Smooth muscle cell (in vitro differentiated cells): ENCODE results near the gene EAF1. TPM values are rescaled to one million over a fixed set of nuclear protein-coding genes. Genes with fewer than 3 reads are reported as not detected.
A peak's percentile ranks its signal among the peaks of the same experiment; 100 is the strongest.

Experiments used
- DNase-seq: peaks from one replicate; lab custom pipeline; 2025; ENCODE audit not compliant: unreplicated experiment; lab: John Stamatoyannopoulos, UW
- H2AFZ ChIP-seq: fragments of 200-600 bp; sonication (generic); 2 replicates; pipeline ENCODE4 v1.6.0; 2016; ENCODE audit warnings: antibody characterized with exemption, low read depth, mild to moderate bottlenecking
- H3F3A ChIP-seq: fragments of 200-600 bp; sonication (generic); 2 replicates; pipeline ENCODE4 v1.6.0; 2017; ENCODE audit warnings: antibody characterized with exemption, low read depth
- H3K27ac ChIP-seq: fragments of 200-600 bp; sonication (generic); 2 replicates; pipeline ENCODE4 v1.5.1; 2016; ENCODE audit warnings: low read depth, mild to moderate bottlenecking
- H3K27me3 ChIP-seq: fragments of 200-600 bp; sonication (generic); 2 replicates; pipeline ENCODE4 v1.6.1; 2016; ENCODE audit warnings: low read depth, mild to moderate bottlenecking
- H3K36me3 ChIP-seq: fragments of 200-600 bp; sonication (generic); 2 replicates; pipeline ENCODE4 v1.5.1; 2016; ENCODE audit warnings: low read depth
- H3K4me1 ChIP-seq: fragments of 200-600 bp; sonication (generic); 2 replicates; pipeline ENCODE4 v1.5.1; 2016; ENCODE audit warnings: low read depth
- H3K4me2 ChIP-seq: fragments of 200-600 bp; sonication (generic); 2 replicates; pipeline ENCODE4 v1.6.0; 2016; ENCODE audit warnings: mild to moderate bottlenecking
- H3K4me3 ChIP-seq: fragments of 200-600 bp; sonication (generic); 2 replicates; pipeline ENCODE4 v1.5.1; 2016; ENCODE audit warnings: mild to moderate bottlenecking
- H3K79me2 ChIP-seq: fragments of 200-600 bp; sonication (generic); 2 replicates; pipeline ENCODE4 v1.6.0; 2016; ENCODE audit warnings: low read depth, mild to moderate bottlenecking
- H3K9ac ChIP-seq: fragments of 200-600 bp; sonication (generic); 2 replicates; pipeline ENCODE4 v1.6.0; 2016; ENCODE audit warnings: low read depth
- H3K9me3 ChIP-seq: fragments of 200-600 bp; sonication (generic); replicated peaks from 2 replicates; pipeline ENCODE4 v1.5.1; 2016; ENCODE audit warnings: low read depth
- H4K20me1 ChIP-seq: fragments of 200-600 bp; sonication (generic); 2 replicates; pipeline ENCODE4 v1.6.0; 2016; ENCODE audit warnings: low read depth
- CTCF ChIP-seq: fragments of 200-600 bp; sonication (generic); IDR thresholded peaks from 2 replicates; pipeline ENCODE4 v1.5.1; 2017; ENCODE audit warnings: borderline replicate concordance, mild to moderate bottlenecking, antibody characterized with exemption; ENCODE audit not compliant: insufficient read depth, poor library complexity, severe bottlenecking
- WGBS: methylation state at CpG from one replicate; pipeline ENCODE4 v1.1.7; 2016; ENCODE audit warnings: low lambda C conversion rate; 5-methylcytosine and 5-hydroxymethylcytosine counted together
- polyA plus RNA-seq: library from polyadenylated mRNA; unstranded; fragments of >200 nt; fragmentation: Nextera tagmentation; extraction: Ambion mirVana; gene quantifications from 2 replicates; pipeline ENCODE4 v1.2.1, GENCODE V29; 2016
- total RNA-seq: library from RNA; depleted of rRNA; stranded (reverse); fragments of >200 nt; gene quantifications from 2 replicates; pipeline ENCODE4 v1.2.3, GENCODE V29; 2014

The EAF1 gene
- total and polyA plus RNA-seq, 2 experiments from 2014 or later, result 9.5 to 22.1 TPM

- DNase-seq, result no peak
- no peaks in the 10 kb centered on the region for H3K79me2 ChIP-seq
- H3K4me3 ChIP-seq, result no peak overlapping the region
- H3K9me3 ChIP-seq, result no peaks in the 10 kb centered on the region
- H2AFZ ChIP-seq, result no peak overlapping the region
- H3K36me3 ChIP-seq, result no peaks in the 10 kb centered on the region
- no peaks in the 10 kb centered on the region for H3K27me3 ChIP-seq
- TF ChIP-seq CTCF, result no peak
- H3K27ac ChIP-seq, result no peak overlapping the region
- H3K9ac ChIP-seq, result no peak overlapping the region
- H3K4me2 ChIP-seq, result no peak overlapping the region
- WGBS, result 98% methylated on average over 3 of the region's 3 CpGs
- H3K4me1 ChIP-seq, result no peaks in the 10 kb centered on the region
- no peaks in the 10 kb centered on the region for H4K20me1 ChIP-seq
- H3F3A ChIP-seq, result no peaks in the 10 kb centered on the region
These were observed 23.9 kb upstream of the EAF1 start for GRCh38 chr3:15403495-15403894.

- Histone ChIP-seq H3K27me3 (no peaks in the 10 kb centered on the region), H3K79me2 (no peaks in the 10 kb centered on the region)
- WGBS, result 87% methylated on average over 3 of the region's 3 CpGs
These were observed 23.4 kb upstream of the EAF1 start for GRCh38 chr3:15403965-15404364.

GRCh38 chr3:15404767-15405166 lies 22.6 kb upstream of the EAF1 start:
- no peak for DNase-seq
- Histone ChIP-seq H3K27ac (no peak overlapping the region), H3K9me3 (no peaks in the 10 kb centered on the region), H3K27me3 (no peaks in the 10 kb centered on the region), H3K4me3 (no peak overlapping the region), H3K4me2 (no peak overlapping the region), H3K4me1 (no peaks in the 10 kb centered on the region), H2AFZ (no peak overlapping the region), H3K36me3 (no peaks in the 10 kb centered on the region), H3K79me2 (no peaks in the 10 kb centered on the region), H3F3A (no peaks in the 10 kb centered on the region), H3K9ac (no peak overlapping the region), H4K20me1 (no peaks in the 10 kb centered on the region)
- no peak for TF ChIP-seq CTCF
- 97% methylated on average over 1 of the region's 1 CpG for WGBS

More at GRCh38 chr3:15403965-15404364, 23.4 kb upstream of the EAF1 start:
- H3K27ac ChIP-seq, result no peak overlapping the region
- H3K9me3 ChIP-seq, result no peaks in the 10 kb centered on the region
- no peak for TF ChIP-seq CTCF
- H2AFZ ChIP-seq, result no peak overlapping the region
- no peak overlapping the region for H3K4me2 ChIP-seq
- no peaks in the 10 kb centered on the region for H3K36me3 ChIP-seq
- no peaks in the 10 kb centered on the region for H3K4me1 ChIP-seq
- no peak for DNase-seq
- H3K9ac ChIP-seq, result no peak overlapping the region
- H4K20me1 ChIP-seq, result no peaks in the 10 kb centered on the region
- H3F3A ChIP-seq, result no peaks in the 10 kb centered on the region
- no peak overlapping the region for H3K4me3 ChIP-seq

GRCh38 chr3:15405448-15406050 lies 21.8 kb upstream of the EAF1 start:
- no peak overlapping the region for H2AFZ ChIP-seq
- no peaks in the 10 kb centered on the region for H3K36me3 ChIP-seq
- H3K4me2 ChIP-seq, result no peak overlapping the region
- WGBS, result 47% methylated on average over 3 of the region's 3 CpGs
- H3K4me3 ChIP-seq, result no peak overlapping the region
- no peaks in the 10 kb centered on the region for H3K27me3 ChIP-seq
- H3F3A ChIP-seq, result no peaks in the 10 kb centered on the region
- no peaks in the 10 kb centered on the region for H4K20me1 ChIP-seq
- peak; percentile 62 for TF ChIP-seq CTCF
- H3K79me2 ChIP-seq, result no peaks in the 10 kb centered on the region
- H3K27ac ChIP-seq, result no peak overlapping the region
- DNase-seq, result no peak
- no peaks in the 10 kb centered on the region for H3K4me1 ChIP-seq
- H3K9ac ChIP-seq, result no peak overlapping the region
- no peaks in the 10 kb centered on the region for H3K9me3 ChIP-seq
